SU-DHL-6 (cell line): ENCODE measurements around the gene ZBTB44.

ENCODE experiments used
- EZH2phosphoT487 ChIP-seq: fragments of 200-600 bp; sonication (generic), shearing (Covaris generic); conservative IDR thresholded peaks from 2 replicates; pipeline ENCODE4 v1.6.1; 2018; ENCODE audit warnings: mild to moderate bottlenecking, antibody characterized with exemption, low read length, moderate library complexity, mixed read lengths
- TF ChIP-seq, protein P1 (sequence below): fragments of 200-600 bp; sonication (generic); IDR thresholded peaks from one replicate; pipeline ENCODE4 v1.5.1; 2017; ENCODE audit warnings: antibody characterized with exemption, mild to moderate bottlenecking, low read length, moderate library complexity; ENCODE audit not compliant: insufficient read depth, poor library complexity, severe bottlenecking

- TF ChIP-seq, protein P1, sequence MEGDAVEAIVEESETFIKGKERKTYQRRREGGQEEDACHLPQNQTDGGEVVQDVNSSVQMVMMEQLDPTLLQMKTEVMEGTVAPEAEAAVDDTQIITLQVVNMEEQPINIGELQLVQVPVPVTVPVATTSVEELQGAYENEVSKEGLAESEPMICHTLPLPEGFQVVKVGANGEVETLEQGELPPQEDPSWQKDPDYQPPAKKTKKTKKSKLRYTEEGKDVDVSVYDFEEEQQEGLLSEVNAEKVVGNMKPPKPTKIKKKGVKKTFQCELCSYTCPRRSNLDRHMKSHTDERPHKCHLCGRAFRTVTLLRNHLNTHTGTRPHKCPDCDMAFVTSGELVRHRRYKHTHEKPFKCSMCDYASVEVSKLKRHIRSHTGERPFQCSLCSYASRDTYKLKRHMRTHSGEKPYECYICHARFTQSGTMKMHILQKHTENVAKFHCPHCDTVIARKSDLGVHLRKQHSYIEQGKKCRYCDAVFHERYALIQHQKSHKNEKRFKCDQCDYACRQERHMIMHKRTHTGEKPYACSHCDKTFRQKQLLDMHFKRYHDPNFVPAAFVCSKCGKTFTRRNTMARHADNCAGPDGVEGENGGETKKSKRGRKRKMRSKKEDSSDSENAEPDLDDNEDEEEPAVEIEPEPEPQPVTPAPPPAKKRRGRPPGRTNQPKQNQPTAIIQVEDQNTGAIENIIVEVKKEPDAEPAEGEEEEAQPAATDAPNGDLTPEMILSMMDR: no peak
- TF ChIP-seq EZH2phosphoT487: no peak
These were observed at the start of gene ZBTB44 for GRCh38 chr11:130314750-130315285.
